Mesothelial cell of epicardium (in vitro differentiated cells): ENCODE measurements around the gene FZD4. TPM values are rescaled to one million over a fixed set of nuclear protein-coding genes. Genes with fewer than 3 reads are reported as not detected.
A peak's percentile ranks its signal among the peaks of the same experiment; 100 is the strongest.
"Not testable (repeated sequence)": the region's sequence is repeated elsewhere in the genome, so short reads cannot be mapped to it uniquely, and the experiment has no call there.

Source experiments
- DNase-seq, 2 experiments: peaks; one replicate each; pipeline ENCODE4 v3.0.0; 2021; ENCODE audit warnings: low spot score in 2 of 2; ENCODE audit not compliant: unreplicated experiment in 2 of 2
- H3K27ac Mint-ChIP-seq: 2 replicates; pipeline ENCODE4 v1.8.0; 2021; ENCODE audit warnings: mixed read lengths
- H3K27me3 Mint-ChIP-seq: 2 replicates; pipeline ENCODE4 v1.8.0; 2021; ENCODE audit warnings: low read depth, mixed read lengths
- H3K36me3 Mint-ChIP-seq: 2 replicates; pipeline ENCODE4 v1.8.0; 2021; ENCODE audit warnings: mixed read lengths
- H3K4me1 Mint-ChIP-seq: 2 replicates; pipeline ENCODE4 v1.8.0; 2021; ENCODE audit warnings: mixed read lengths
- H3K4me3 Mint-ChIP-seq: 2 replicates; pipeline ENCODE4 v1.8.0; 2021; ENCODE audit warnings: mild to moderate bottlenecking, moderate library complexity, mixed read lengths
- H3K9me3 Mint-ChIP-seq: 2 replicates; pipeline ENCODE4 v1.8.0; 2021; ENCODE audit warnings: mixed read lengths
- total RNA-seq: library from RNA; stranded (reverse); gene quantifications from 3 replicates; pipeline ENCODE4 v1.2.1, GENCODE V29; 2021
- TF ChIP-seq, protein P1 (sequence below): fragments of 200-600 bp; sonication (generic); IDR thresholded peaks from one replicate; pipeline ENCODE4 v1.5.0; 2021; ENCODE audit warnings: antibody characterized with exemption; ENCODE audit not compliant: unreplicated experiment

FZD4 gene
- total RNA-seq, 1 donor from 2014 or later = 20.7 TPM

DNA sequence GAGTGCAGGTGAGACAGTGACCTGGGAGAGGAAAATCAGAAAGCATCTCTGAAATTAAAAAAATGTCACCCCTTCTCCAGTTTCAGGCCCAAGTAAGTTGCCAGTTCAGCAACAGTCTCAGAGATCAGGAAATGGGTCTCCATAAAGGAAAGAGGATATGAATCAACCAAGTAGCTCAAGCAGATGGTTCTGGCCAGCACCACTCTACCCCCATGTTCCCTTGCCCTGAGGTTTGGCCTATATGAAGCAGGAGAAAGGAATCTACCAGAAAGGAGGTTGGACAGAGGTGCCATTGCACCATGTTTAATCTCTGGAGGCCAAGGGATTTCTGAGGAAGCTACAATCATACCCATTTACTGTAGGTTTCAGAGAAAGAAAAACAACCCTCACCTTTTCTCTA lies 7.7 kb downstream of the FZD4 start:
- peaks cover 28% of the 10 kb centered on the region for H3K4me1 Mint-ChIP-seq

DNA sequence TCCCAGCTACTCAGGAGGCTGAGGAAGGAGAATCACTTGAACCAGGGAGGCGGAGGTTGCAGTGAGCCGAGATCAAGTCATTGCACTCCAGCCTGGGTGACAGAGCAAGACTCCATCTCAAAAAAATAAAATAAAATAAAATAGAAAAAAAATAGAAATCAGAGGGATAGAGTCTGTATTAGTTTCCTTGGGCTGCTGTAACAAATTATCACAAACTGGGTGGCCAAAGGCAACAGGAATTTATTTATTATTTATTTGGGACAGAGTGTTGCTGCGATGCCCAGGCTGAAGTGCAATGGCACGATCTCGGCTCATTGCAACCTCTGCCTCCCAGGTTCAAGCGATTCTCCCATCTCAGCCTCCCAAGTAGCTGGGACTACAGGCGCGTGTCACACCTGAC lies 11.7 kb downstream of the FZD4 start:
- DNase-seq, H3K27me3 Mint-ChIP-seq, H3K4me3 Mint-ChIP-seq, H3K9me3 Mint-ChIP-seq, H3K27ac Mint-ChIP-seq: not testable (repeated sequence)
- Mint-ChIP-seq H3K36me3 (peaks cover 24% of the 10 kb centered on the region), H3K4me1 (peaks cover 34% of the 10 kb centered on the region)

More for the DNA sequence above, 7.7 kb downstream of the FZD4 start:
- Mint-ChIP-seq H3K27ac (no peak overlapping the region), H3K36me3 (peaks cover 33% of the 10 kb centered on the region), H3K9me3 (no peaks in the 10 kb centered on the region), H3K4me3 (no peak overlapping the region), H3K27me3 (no peaks in the 10 kb centered on the region)
- DNase-seq = no peak
- TF ChIP-seq, protein P1, sequence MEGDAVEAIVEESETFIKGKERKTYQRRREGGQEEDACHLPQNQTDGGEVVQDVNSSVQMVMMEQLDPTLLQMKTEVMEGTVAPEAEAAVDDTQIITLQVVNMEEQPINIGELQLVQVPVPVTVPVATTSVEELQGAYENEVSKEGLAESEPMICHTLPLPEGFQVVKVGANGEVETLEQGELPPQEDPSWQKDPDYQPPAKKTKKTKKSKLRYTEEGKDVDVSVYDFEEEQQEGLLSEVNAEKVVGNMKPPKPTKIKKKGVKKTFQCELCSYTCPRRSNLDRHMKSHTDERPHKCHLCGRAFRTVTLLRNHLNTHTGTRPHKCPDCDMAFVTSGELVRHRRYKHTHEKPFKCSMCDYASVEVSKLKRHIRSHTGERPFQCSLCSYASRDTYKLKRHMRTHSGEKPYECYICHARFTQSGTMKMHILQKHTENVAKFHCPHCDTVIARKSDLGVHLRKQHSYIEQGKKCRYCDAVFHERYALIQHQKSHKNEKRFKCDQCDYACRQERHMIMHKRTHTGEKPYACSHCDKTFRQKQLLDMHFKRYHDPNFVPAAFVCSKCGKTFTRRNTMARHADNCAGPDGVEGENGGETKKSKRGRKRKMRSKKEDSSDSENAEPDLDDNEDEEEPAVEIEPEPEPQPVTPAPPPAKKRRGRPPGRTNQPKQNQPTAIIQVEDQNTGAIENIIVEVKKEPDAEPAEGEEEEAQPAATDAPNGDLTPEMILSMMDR = no peak

DNA sequence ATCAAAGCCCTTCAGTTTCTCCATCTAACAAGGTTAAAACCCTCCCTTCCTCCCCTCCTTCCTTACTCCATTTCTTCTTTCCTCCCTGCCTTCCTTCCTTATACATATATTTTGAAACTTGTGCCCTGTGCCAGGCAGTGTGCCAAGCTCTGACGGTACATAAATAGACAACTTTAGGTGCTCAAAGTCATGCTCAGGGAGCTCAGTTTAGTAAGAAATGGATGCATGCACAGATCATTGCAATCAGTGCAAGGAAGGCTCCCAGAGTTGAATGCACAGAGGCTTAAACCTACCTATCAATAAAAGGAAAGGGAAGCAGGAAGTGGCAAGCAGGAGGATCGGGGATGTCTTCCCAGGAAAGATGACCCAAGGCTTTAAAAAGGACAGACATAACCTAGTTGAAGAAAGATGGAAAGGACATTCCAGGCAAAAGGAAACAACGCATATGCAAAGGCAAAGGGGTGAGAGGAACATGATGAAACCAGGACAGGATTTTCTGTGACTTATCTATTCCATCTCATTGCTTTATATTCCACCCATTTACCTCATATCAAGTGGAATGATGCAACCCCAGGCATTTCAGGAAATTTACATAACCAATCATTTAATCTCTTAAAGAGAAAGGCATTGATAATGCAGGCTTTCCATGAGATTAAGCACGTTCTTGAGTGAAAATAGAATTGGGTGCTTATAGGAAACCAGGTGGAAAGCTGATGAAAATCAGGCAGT lies 13.2 kb downstream of the FZD4 start:
- H3K4me1 Mint-ChIP-seq = peaks cover 46% of the 10 kb centered on the region
- no peaks in the 10 kb centered on the region for H3K9me3 Mint-ChIP-seq
- no peak overlapping the region for H3K4me3 Mint-ChIP-seq
- DNase-seq = no peak
- peaks cover 17% of the 10 kb centered on the region for H3K36me3 Mint-ChIP-seq
- H3K27ac Mint-ChIP-seq = peak overlapping the region; percentile 28
- H3K27me3 Mint-ChIP-seq = no peaks in the 10 kb centered on the region
- TF ChIP-seq, protein P1 = no peak

DNA sequence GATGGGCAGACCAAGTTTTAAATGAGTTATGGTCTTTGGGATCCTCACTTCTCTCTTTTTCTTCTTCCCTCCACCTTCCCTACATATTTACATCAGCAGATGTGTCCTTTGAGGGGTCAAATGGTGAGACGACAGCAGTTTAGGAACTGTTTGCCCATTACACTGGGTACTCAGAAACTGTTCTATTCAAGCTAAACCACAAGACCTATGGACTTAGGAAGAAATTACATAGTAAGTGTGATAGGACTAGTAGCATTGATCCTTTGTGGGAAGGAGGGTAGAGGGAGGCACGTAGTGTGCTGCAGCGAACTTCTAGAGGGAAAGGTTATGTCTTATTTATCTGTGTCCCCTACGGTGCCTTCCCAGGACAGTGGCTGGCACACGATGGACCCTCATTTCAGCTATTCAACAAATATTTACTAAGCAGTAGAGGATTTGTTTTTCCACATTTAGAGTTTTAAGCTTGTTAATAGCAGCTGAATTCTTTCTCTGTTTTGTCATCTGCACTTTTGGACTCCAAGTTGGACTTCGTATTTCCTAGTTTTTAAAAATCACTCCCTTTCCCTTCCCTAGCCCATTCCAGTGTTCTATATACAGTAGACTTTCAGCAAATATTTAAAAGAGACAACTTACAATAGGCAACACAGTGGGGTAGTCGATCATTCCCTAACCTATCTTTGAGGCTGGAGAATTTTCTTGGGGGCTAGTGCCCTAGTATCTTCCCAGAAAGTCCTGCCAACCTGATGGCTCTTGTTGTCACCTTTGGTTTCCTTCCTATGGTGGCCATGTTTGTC lies 13.9 kb downstream of the FZD4 start:
- Mint-ChIP-seq H3K4me3 (no peak overlapping the region), H3K4me1 (peaks cover 49% of the 10 kb centered on the region), H3K27me3 (no peaks in the 10 kb centered on the region), H3K9me3 (no peaks in the 10 kb centered on the region), H3K27ac (peak overlapping the region; percentile 97), H3K36me3 (peaks cover 13% of the 10 kb centered on the region)
- DNase-seq = no peak
- TF ChIP-seq, protein P1 = no peak

DNA sequence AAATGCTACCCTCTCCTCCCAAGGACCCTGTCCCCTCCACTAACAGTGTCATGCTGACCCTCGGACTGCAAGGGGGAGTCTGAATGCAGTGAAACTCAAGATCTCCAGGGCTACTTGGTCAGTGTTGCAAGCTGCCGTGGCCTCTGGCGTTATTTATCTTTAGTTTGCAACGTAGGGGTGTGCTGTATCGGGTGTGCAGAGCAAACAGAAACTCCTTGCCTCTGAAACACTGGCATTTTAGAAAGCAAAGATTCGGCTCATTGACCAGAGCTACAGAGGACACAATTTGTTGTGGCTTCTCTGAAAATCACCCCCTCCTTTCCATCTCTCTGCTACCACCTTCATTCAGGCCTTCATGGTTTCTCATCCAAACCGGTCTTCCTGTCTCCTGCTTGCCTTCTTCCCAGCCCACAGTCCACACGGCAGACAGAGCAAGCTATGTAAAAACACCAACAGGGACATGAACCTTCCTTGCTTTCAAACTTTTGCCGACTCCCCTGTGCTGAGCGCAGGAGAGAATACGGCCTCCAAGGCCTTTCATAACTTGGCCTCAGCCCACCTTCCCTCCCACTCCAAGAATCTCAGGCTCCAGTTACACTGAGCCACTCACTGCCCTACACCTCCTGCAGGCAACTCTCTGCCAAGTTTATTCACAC lies 14.9 kb downstream of the FZD4 start:
- peak overlapping the region; percentile 44 for H3K4me3 Mint-ChIP-seq
- peaks cover 6% of the 10 kb centered on the region for H3K36me3 Mint-ChIP-seq
- DNase-seq = no peak

More for the DNA sequence above, 14.9 kb downstream of the FZD4 start:
- Mint-ChIP-seq H3K27ac (peak overlapping the region; percentile 97), H3K4me1 (peaks cover 55% of the 10 kb centered on the region), H3K9me3 (no peaks in the 10 kb centered on the region), H3K27me3 (no peaks in the 10 kb centered on the region)
- TF ChIP-seq, protein P1 = no peak
